ENCODE data around the gene MB.
"Not testable (repeated sequence)": the region's sequence is repeated elsewhere in the genome, so short reads cannot be mapped to it uniquely, and the experiment has no call there.

The MB gene

GRCh38 chr22:35617137-35617755, at the start of gene MB:
TSS of gene MB (minus strand) at chr22:35617329. CDS start at chr22:35617257, 72 bp downstream.
- DNase-seq = no peak

GRCh38 chr22:35666699-35667098, 49.6 kb upstream of the MB start:
- not testable (repeated sequence) for DNase-seq

DNA sequence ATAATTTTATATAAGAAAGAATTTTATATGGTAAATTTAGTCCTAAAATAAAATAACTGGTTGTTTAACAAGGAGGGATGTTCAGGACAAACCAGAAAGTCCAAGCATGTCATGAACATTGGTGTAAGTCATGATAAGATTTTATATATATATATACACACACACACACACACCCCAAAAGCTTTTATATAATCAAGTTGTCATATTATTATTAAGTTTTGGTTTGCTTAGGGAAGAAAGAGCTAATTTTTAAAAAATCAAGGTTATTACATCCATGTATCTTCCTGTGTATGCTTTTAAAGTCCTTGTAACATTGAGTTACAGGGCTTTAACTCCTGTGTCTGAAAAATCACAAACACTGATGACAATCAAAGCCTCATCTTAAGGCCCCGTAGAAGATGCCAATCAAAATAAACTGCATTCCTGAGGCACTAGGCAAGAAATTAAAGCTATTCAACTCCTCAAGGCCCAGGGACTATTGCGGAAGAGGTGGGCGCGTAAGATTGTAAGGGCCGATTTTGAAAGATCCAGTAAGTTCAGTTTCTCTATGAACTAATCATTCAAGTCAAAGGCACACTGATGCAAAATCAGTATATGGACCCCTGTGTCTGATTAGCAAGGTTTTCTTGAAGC, 47.9 kb upstream of the MB start:
- no peak for DNase-seq

DNA sequence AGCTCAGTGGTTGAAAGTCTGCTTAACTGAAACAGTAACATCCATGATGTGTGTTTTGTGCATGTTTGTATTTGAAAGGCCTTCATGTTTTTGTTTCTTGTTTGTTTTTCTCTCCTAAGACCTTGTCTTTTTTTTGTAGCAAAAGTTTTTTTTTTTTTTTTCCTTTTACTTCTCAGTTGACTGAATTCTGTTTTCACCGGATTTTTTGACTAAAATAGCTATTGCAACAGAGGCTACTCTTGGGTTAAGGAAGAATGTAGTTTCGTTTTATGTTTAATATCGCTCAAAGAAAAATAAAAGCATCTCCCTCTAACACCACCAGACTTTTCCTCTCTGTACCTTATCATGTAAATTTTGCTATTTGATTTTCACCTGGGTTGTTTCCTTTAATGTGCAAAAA, 46.2 kb upstream of the MB start:
- no peak for DNase-seq

GRCh38 chr22:35662914-35663313, 45.8 kb upstream of the MB start:
- DNase-seq = no peak

- peak; percentile 9 for DNase-seq
Observed at GRCh38 chr22:35661464-35661863, 44.3 kb upstream of the MB start.

DNA sequence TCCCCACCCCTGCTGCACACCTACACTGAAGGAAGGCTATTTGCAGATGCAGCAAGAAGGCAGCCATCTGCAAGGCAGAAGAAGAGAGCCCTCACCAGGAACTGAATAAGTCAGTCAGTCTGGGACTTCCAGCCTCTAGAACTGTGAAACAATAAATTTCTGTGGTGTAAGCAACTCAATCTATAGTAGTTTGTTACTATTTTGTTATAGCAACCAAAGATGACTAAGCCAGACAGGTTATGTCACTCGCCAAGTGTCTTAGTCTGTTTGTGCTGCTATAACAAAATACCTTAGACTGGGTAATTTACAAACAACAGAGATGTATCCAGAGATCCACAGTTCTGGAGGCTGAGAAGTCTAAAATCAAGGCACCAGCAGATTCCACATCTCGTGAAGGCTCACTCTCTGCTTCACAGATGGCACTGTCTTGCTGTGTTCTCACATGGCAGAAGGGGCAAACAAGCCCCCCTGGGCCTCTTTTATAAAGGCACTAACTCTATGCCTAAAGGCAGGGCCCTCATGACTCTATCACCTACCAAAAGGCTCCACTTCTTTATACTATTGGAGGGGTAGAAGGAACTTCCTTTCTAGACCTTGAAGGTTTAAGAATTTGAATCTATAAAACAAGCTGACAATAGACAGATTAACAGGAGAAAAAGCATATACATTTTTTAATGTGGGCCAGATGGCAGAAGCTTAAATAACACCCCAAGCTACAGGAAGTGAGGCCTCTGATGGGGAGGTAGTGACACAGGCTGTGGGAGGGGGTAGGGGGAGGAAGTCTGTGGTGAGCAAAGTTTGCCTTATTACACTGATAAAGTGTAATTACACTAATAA, 43.4 kb upstream of the MB start:
- DNase-seq = peak; percentile 48

DNA sequence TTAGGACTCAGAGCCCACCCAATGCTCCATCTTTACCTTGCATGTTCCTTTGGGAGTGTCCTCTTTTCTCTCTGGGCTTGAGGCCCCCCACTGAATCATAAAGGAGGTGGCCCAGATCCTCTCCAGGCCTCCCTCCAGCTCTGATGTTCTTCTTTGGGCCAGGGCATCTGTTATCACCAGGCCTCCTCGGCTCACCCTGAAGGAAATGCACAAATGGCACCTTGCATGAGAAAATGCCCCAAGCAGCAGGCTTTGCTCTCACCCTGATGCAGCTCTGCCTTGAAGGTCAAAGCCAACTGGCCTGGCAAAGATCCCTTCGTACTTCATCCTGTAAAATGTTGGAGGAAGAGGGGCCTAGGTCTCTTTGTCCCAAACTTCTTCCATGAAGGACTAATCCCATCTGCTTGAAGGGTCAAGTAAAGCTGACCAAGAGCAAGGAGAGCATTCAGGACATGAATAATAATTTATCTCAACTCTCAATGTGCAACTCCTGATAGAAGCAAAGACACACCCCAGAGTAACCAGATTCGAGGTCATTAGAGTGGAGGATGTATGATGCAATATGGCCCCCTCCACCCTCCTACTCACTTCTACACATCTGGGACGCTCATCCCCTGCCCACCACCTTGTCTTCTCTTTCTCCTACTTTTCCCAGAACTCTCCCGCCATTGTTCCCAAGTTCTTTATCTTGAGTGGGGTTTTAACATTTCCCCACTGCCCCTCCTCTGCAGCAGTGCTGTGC, 40.6 kb upstream of the MB start:
- DNase-seq = no peak

GRCh38 chr22:35656284-35656752, 39.2 kb upstream of the MB start:
- no peak for DNase-seq

GRCh38 chr22:35653824-35654223, 36.7 kb upstream of the MB start:
- DNase-seq = no peak

- DNase-seq = no peak
Observed at GRCh38 chr22:35651085-35651484, 34.0 kb upstream of the MB start.

DNA sequence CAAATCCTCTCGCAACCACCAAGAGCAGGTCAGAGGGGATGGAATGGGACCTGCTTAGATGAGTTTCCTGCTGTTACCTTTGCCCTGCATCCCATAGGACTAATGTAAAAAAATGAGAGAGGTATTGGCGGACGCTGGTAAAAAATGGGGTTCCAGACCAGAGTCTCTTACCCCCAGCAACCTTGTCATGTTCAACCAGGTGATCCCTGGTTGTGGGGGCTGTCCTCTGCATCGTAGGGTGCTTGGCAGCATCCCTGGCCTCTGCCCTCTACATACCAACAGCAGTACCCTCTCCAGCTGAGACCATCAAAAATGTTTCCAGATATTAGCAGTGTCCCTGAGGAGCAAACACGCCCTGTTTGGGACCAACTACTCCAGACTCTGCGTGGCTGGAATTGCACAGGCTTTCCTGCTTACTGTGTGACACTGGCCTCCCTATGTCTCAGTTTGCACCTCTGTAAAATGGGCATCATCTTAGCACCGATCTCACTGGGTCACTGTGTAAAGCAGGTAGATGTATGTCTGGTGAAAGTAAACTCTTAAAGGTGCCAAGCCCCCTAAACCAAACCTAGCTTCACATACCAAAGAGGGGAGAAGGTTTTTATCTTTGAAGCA, 32.6 kb upstream of the MB start:
- DNase-seq = no peak

DNA sequence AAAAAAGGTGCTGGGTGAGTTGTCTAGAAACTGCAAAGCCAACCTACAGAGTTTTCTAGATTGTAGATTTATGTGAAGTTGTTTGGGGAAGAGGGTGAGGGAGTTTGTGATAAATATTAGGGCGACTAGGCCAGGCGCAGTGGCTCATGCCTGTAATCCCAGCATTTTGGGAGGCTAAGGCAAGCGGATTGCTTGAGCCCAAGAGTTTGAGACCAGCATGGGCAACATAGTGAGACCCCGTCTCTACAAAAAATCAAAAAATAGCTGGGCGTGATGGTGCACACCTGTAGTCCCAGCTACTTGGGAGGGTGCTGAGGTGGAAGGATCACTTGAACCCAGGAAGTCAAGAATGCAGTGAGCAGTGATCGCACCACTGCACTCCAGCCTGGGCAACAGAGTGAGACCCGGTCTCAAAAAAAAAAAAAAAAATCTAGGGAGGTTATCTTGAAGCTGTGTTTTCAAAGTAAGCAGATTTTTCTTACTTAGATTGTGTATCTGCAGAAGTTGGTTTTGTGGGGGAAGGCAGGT, 32.0 kb upstream of the MB start:
- no peak for DNase-seq

DNA sequence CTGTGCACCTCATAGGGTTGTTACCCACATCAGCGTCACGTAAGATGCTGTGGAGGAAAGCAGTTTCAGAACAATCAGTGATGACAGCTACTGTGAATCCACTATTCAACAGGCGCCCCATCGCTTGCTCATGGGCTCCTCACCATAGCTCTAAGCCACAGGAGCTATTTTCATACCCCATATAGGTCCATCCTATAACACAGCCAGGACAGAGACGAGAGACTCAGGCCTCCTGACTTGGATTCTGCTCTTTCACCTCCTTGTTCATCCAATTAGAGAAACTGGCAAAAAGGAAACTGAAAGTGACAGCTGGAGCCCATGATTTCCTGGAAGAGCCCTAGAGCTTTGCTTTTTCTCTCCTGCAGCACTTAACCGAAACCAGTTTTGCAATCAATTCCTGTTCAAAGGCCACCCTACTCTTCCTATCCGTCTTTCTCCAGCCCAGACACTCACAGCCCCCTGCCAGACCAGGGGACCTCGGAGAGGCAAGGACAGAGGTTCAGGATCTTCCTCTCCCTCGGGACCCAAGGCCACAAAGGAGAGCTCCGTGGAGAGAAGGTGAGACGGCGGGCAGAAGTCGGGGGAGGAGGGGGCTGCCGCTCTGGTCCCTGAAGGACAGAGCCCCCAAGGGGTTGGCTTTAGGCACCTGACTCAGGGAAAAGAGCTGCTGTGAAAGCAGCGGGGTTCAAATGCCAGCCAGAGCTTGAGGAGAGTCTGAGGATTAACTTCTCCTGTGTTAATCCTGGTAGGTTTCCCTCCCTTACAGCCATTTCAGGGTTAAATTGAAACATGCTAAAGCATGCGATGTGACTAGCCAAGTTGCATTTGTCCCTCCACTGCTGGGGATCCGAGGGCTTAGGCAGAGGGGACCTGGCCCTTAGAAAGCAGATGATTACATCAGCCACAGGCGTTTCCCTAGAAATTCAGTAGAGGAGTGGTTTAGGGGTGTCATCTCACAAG, 31.2 kb upstream of the MB start, which contains the start of gene APOL6:
Gene APOL6, plus strand, starts transcription at position 381 of the 960 bp plus-strand sequence. CDS start 7,980 bp downstream, outside the sequence.
- DNase-seq = peak; percentile 65

DNA sequence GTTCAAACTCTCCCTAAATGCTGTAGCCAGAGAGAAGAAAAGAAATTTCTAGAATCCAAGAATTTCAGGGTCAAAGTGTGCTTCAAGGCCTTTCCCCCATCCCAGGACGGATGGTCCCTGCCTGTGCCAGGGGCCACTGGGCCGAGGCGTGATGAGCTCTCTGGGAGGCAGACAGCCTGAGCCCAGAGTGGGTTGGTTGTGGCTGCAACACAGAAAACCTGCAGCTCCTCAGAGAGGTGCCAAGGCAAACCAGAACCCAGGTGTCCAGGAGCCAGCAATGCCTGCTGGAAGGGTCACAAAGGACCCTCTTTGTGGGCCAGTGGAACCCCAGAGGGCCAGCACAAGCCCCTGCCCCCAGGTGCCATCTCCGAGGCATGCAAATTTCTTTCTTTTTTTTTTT, 28.5 kb upstream of the MB start:
- no peak for DNase-seq

- DNase-seq = no peak
Observed at GRCh38 chr22:35643991-35644390, 26.9 kb upstream of the MB start.

DNA sequence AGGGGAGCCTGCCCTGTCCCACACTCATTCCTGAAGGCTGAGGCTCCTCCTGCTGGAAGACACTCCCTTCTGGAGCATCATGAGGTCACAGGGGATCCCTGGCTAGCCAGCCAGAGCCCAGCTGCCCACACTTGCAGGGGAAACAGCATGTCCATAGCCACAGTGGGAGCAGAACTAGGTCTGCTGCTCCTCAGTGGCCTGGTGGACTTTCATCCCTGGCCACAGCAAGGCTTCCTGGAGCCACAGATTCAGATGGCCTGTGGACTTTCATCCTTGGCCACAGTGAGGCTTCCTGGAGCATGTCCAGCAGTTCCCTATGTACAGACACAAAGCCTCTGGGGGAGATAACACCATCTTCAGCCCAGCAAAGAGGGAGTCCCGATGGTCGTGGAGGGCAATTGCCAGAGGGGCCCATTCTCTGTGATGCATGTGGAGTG, 25.2 kb upstream of the MB start:
- DNase-seq = no peak

DNA sequence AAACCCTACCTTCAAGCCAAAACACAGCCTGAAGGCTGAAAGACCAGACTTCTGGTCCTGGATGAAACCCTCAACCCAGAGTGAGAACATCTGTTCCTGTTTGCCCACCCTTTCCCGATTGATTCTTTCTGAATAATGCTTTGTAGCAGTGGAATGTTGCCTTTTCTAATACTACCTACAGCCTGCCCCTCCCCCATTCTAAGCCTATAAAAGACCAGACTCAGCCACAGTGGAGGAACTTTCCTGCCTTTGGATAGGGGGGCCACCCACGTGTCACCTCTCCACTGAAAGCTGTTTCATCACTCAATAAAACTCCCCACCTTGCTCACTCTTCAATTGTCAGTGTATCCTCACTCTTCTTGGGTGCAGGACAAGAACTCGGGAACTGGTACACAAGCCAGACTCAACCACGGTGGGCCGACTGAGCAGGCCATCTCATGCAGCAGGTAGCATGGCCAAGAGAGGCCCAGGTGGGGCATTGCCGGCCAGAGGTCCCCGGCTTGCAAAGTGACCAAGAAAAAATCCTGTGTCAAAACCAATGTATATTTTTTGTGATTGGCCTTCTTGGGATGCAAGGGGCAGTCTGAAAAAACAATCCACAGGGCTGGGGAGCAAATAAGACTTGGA, 24.5 kb upstream of the MB start:
- DNase-seq = no peak

GRCh38 chr22:35638410-35638809, 21.3 kb upstream of the MB start:
- DNase-seq = no peak

GRCh38 chr22:35638001-35638400, 20.9 kb upstream of the MB start:
- no peak for DNase-seq

DNA sequence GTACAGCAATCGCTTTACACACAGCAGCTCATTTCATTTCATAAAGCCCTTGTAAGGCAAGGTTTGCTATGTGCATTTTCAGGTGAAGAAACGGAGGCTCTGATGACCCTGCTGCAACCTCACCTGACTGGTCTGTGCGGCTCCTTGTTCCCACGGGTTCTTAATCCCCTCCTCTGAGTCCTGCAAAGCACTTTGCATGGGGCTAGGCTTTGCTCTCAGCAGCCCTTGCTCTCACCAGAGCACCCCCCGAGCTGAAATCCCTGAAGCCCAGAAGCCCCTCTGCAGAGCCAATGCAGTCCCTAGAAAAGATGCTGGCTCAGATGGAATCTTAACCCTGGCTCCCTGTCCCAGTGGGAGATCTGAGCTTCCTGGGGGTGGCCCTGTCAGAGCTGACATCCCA, 20.1 kb upstream of the MB start:
- no peak for DNase-seq
